HepG2 (cell line): ENCODE measurements around the gene MTA2. TPM values are rescaled to one million over a fixed set of nuclear protein-coding genes. Genes with fewer than 3 reads are reported as not detected.

ENCODE experiments used
- HDAC2 ChIP-seq: sonication (generic); formaldehyde crosslinking; IDR thresholded peaks from 2 replicates; pipeline ENCODE4 v1.4.0; 2020; ENCODE audit warnings: missing genetic modification reagents
- RXRB ChIP-seq: IDR thresholded peaks from 2 replicates; pipeline ENCODE4 v1.6.1; 2016; ENCODE audit warnings: borderline replicate concordance, missing genetic modification reagents, missing compliant biosample characterization
- TARDBP ChIP-seq: sonication (generic); formaldehyde crosslinking; IDR thresholded peaks from 2 replicates; pipeline ENCODE4 v1.8.0; 2022; ENCODE audit warnings: mild to moderate bottlenecking, missing genetic modification reagents
- THYN1 ChIP-seq: sonication (generic); formaldehyde crosslinking; IDR thresholded peaks from 2 replicates; pipeline ENCODE4 v1.8.1; 2023; ENCODE audit warnings: low read depth, mild to moderate bottlenecking, moderate library complexity, missing genetic modification reagents, borderline replicate concordance
- ZNF619 ChIP-seq: sonication (generic); formaldehyde crosslinking; IDR thresholded peaks from 2 replicates; pipeline ENCODE4 v1.4.0; 2020; ENCODE audit warnings: mild to moderate bottlenecking, missing genetic modification reagents
- polyA plus RNA-seq, 8 experiments: library from polyadenylated mRNA; depleted of rRNA in 3 of 8; stranded (reverse) in 7 of 8; unstranded in 1 of 8; fragments of >200 nt; fragmentation: Illumina TruSeq in 4 of 8; extraction: Trizol in 4 of 8; gene quantifications; 2 replicates each; pipeline versions ENCODE4 v1.2.1 to v1.2.3, GENCODE V29; 2011 to 2016; ENCODE audit warnings: low read depth in 4 of 8, missing spikeins in 1 of 8, mixed read lengths in 1 of 8; ENCODE audit not compliant: insufficient read depth in 1 of 8
- total RNA-seq, 5 experiments: library from RNA; depleted of rRNA; stranded (reverse); fragments of >200 nt; fragmentation: Illumina TruSeq; extraction: Trizol; gene quantifications; 2 replicates each; pipeline ENCODE4 v1.2.3, GENCODE V29; 2016; ENCODE audit warnings: low read depth in 1 of 5
- TF ChIP-seq, protein P1 (sequence below): IDR thresholded peaks from 2 replicates; pipeline ENCODE4 v1.6.1; 2012; ENCODE audit warnings: low read depth, low read length, improper control_type of control experiment
- TF ChIP-seq, protein P2 (sequence below): IDR thresholded peaks from 2 replicates; pipeline ENCODE4 v1.6.1; 2016; ENCODE audit warnings: missing compliant biosample characterization, missing genetic modification reagents, borderline replicate concordance
- TF ChIP-seq, protein P3 (sequence below): sonication (generic); formaldehyde crosslinking; IDR thresholded peaks from 2 replicates; pipeline ENCODE4 v1.4.0; 2020; ENCODE audit warnings: missing genetic modification reagents
- TF ChIP-seq, protein P4 (sequence below): sonication (generic); formaldehyde crosslinking; IDR thresholded peaks from 2 replicates; pipeline ENCODE4 v1.4.0; 2020; ENCODE audit warnings: missing genetic modification reagents, borderline replicate concordance
- TF ChIP-seq, protein P5 (sequence below): sonication (generic); formaldehyde crosslinking; IDR thresholded peaks from 2 replicates; pipeline ENCODE4 v1.4.0; 2020; ENCODE audit warnings: mild to moderate bottlenecking, missing genetic modification reagents
- TF ChIP-seq, protein P6 (sequence below): sonication (generic); formaldehyde crosslinking; IDR thresholded peaks from 2 replicates; pipeline ENCODE4 v1.5.0; 2020; ENCODE audit warnings: missing genetic modification reagents, mild to moderate bottlenecking, borderline replicate concordance
- TF ChIP-seq, protein P7 (sequence below): sonication (generic); formaldehyde crosslinking; IDR thresholded peaks from 2 replicates; pipeline ENCODE4 v1.8.0; 2022; ENCODE audit warnings: mild to moderate bottlenecking, missing genetic modification reagents, moderate library complexity

The MTA2 gene
- total and polyA plus RNA-seq, 2 of the 13 experiments (the other 11 are each of a cell fraction or from before 2014, with no cell fraction given): 14.0 to 70.0 TPM

DNA sequence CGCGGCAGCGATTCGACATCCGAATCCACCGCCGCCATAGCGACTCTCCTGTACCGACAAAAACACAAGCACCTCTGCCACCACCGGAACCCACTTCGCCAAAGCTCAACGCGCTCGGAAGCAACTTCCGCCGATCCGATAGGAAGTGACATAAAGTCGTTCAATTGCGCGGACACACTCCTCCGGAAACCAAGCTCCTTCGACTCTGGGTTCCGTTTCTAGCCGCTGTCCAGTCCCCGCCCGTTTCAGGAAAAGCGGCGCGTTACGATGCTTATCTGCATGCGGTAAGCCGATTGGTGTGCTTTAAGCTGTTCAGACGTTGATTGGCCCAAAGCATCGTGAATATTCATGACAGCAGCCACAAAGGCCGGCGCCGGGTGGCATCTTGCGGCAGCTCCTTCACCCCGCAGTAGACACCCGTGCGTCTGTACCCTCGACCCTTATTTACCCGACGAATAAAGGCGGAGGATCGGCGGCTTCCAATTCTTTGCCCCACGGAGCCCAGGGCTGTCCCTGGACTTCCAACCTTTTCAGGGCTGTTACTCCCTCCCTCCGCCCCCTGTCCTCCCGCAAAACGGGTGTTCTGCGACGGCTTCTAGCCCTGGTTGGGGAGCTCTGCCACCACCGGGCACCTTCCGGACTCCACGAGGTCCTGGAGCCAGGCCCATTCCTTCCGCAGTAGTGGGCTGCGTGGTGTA, 10.1 kb downstream of the MTA2 start, which contains the start of gene TUT1 (continued):
- TF ChIP-seq TARDBP (CRISPR knock-in tag): peak; percentile 99
- TF ChIP-seq, protein P1, sequence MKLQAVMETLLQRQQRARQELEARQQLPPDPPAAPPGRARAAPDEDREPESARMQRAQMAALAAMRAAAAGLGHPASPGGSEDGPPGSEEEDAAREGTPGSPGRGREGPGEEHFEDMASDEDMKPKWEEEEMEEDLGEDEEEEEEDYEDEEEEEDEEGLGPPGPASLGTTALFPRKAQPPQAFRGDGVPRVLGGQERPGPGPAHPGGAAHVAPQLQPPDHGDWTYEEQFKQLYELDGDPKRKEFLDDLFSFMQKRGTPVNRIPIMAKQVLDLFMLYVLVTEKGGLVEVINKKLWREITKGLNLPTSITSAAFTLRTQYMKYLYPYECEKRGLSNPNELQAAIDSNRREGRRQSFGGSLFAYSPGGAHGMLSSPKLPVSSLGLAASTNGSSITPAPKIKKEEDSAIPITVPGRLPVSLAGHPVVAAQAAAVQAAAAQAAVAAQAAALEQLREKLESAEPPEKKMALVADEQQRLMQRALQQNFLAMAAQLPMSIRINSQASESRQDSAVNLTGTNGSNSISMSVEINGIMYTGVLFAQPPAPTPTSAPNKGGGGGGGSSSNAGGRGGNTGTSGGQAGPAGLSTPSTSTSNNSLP: peak; percentile 83
- peak; percentile 80; the same call in 1 of the 2 replicates for TF ChIP-seq RXRB (CRISPR knock-in tag)
- TF ChIP-seq, protein P2, sequence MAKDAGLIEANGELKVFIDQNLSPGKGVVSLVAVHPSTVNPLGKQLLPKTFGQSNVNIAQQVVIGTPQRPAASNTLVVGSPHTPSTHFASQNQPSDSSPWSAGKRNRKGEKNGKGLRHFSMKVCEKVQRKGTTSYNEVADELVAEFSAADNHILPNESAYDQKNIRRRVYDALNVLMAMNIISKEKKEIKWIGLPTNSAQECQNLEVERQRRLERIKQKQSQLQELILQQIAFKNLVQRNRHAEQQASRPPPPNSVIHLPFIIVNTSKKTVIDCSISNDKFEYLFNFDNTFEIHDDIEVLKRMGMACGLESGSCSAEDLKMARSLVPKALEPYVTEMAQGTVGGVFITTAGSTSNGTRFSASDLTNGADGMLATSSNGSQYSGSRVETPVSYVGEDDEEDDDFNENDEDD (CRISPR knock-in tag): peak; percentile 80
- TF ChIP-seq, protein P3, sequence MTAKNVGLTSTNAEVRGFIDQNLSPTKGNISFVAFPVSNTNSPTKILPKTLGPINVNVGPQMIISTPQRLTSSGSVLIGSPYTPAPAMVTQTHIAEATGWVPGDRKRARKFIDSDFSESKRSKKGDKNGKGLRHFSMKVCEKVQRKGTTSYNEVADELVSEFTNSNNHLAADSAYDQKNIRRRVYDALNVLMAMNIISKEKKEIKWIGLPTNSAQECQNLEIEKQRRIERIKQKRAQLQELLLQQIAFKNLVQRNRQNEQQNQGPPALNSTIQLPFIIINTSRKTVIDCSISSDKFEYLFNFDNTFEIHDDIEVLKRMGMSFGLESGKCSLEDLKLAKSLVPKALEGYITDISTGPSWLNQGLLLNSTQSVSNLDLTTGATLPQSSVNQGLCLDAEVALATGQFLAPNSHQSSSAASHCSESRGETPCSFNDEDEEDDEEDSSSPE (CRISPR knock-in tag): peak; percentile 92
- peak; percentile 89 for TF ChIP-seq HDAC2 (CRISPR knock-in tag)
- no peak for TF ChIP-seq THYN1 (CRISPR knock-in tag)
- TF ChIP-seq, protein P4, sequence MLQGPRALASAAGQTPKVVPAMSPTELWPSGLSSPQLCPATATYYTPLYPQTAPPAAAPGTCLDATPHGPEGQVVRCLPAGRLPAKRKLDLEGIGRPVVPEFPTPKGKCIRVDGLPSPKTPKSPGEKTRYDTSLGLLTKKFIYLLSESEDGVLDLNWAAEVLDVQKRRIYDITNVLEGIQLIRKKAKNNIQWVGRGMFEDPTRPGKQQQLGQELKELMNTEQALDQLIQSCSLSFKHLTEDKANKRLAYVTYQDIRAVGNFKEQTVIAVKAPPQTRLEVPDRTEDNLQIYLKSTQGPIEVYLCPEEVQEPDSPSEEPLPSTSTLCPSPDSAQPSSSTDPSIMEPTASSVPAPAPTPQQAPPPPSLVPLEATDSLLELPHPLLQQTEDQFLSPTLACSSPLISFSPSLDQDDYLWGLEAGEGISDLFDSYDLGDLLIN: no peak
- peak; percentile 91; the same call in 1 of the 2 replicates for TF ChIP-seq ZNF619 (CRISPR knock-in tag)
- TF ChIP-seq, protein P5, sequence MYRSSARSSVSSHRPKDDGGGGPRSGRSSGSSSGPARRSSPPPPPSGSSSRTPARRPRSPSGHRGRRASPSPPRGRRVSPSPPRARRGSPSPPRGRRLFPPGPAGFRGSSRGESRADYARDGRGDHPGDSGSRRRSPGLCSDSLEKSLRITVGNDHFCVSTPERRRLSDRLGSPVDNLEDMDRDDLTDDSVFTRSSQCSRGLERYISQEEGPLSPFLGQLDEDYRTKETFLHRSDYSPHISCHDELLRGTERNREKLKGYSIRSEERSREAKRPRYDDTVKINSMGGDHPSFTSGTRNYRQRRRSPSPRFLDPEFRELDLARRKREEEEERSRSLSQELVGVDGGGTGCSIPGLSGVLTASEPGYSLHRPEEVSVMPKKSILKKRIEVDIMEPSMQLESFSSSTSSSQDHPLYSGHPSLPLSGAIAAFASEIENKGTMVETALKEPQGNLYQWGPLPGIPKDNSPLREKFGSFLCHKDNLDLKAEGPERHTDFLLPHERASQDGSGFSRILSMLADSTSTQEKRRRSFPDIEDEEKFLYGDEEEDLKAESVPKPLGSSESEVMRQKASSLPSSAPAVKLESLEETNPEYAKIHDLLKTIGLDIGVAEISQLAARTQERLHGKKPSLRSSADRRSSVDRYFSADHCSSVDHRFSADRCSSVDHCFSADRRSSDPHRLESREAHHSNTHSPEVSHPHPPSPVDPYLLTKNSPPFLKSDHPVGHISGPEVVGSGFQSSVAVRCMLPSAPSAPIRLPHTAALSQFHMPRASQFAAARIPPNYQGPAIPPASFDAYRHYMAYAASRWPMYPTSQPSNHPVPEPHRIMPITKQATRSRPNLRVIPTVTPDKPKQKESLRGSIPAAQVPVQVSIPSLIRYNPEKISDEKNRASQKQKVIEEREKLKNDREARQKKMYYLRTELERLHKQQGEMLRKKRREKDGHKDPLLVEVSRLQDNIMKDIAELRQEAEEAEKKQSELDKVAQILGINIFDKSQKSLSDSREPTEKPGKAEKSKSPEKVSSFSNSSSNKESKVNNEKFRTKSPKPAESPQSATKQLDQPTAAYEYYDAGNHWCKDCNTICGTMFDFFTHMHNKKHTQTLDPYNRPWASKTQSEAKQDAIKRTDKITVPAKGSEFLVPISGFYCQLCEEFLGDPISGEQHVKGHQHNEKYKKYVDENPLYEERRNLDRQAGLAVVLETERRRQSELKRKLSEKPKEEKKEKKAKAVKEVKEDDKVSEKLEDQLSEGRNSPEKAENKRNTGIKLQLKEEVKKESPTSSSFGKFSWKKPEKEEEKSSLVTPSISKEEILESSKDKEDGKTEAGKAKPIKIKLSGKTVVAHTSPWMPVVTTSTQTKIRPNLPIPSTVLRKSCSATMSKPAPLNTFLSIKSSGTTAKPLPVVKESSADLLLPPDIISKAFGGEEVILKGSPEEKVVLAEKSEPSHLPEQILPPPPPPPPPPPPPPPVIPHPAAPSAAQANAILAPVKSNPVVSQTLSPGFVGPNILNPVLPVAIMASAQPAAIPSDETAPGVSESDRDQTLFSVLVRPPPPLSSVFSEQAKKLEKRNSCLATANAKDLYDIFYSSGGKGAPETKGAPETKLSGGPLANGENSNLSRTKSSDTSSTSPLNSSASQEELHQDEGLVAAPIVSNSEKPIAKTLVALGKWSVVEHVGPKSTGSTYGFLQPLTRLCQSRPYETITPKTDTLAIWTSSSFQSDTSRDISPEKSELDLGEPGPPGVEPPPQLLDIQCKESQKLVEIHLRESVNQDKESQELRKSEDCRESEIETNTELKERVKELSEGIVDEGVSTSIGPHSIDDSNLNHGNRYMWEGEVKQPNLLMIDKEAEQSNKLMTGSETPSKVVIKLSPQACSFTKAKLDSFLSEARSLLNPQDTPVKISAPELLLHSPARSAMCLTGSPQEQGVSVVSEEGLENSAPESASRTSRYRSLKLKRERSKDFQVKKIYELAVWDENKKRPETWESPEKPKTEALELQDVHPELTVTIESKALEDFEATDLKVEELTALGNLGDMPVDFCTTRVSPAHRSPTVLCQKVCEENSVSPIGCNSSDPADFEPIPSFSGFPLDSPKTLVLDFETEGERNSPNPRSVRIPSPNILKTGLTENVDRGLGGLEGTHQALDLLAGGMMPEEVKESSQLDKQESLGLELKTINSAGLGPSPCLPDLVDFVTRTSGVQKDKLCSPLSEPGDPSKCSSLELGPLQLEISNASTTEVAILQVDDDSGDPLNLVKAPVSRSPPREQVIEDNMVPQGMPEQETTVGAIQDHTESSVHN: peak; percentile 54; the same call in 1 of the 2 replicates
- TF ChIP-seq, protein P6, sequence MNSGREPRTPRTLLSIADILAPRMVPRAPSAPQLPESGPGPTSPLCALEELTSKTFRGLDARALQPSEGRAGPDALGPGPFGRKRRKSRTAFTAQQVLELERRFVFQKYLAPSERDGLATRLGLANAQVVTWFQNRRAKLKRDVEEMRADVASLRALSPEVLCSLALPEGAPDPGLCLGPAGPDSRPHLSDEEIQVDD (CRISPR knock-in tag): no peak
- TF ChIP-seq, protein P7, sequence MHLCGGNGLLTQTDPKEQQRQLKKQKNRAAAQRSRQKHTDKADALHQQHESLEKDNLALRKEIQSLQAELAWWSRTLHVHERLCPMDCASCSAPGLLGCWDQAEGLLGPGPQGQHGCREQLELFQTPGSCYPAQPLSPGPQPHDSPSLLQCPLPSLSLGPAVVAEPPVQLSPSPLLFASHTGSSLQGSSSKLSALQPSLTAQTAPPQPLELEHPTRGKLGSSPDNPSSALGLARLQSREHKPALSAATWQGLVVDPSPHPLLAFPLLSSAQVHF: peak; percentile 64; the same call in 1 of the 2 replicates
